ENCODE data around the gene FKBP2.

The FKBP2 gene

DNA sequence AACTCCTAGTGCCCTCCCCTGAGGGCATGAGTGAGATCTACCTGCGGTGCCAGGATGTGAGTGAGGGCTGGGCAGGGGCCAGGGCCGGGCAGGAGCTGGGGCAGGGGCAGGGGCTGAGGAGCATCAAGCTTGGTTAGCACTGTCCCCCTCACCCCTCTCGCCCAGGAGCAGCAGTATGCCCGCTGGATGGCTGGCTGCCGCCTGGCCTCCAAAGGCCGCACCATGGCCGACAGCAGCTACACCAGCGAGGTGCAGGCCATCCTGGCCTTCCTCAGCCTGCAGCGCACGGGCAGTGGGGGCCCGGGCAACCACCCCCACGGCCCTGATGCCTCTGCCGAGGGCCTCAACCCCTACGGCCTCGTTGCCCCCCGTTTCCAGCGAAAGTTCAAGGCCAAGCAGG is 20.6 kb upstream of the FKBP2 start:
- H3K27ac ChIP-seq = no peak overlapping the region
- no peak for TF ChIP-seq ZFX (IDR thresholded peaks at IDR 0.05)
- TF ChIP-seq, protein P1, sequence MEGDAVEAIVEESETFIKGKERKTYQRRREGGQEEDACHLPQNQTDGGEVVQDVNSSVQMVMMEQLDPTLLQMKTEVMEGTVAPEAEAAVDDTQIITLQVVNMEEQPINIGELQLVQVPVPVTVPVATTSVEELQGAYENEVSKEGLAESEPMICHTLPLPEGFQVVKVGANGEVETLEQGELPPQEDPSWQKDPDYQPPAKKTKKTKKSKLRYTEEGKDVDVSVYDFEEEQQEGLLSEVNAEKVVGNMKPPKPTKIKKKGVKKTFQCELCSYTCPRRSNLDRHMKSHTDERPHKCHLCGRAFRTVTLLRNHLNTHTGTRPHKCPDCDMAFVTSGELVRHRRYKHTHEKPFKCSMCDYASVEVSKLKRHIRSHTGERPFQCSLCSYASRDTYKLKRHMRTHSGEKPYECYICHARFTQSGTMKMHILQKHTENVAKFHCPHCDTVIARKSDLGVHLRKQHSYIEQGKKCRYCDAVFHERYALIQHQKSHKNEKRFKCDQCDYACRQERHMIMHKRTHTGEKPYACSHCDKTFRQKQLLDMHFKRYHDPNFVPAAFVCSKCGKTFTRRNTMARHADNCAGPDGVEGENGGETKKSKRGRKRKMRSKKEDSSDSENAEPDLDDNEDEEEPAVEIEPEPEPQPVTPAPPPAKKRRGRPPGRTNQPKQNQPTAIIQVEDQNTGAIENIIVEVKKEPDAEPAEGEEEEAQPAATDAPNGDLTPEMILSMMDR (conservative IDR thresholded peaks at IDR 0.05) = no peak

DNA sequence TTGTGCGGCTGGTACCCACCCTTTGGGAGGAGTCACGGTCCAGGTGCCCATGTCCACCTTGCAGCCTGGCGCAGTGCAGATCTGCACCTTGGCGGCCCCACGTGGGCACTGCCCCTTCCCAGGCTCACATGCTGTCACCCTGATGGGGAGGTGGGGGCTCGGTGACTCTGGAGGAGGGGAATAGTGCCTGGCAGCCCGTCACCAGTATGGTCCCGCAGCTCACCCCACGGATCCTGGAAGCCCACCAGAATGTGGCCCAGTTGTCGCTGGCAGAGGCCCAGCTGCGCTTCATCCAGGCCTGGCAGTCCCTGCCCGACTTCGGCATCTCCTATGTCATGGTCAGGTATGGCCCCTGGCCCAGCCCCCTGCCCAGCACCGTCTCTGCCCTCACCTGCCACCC is 20.1 kb upstream of the FKBP2 start:
- H3K27ac ChIP-seq = no peak overlapping the region
- no peak for TF ChIP-seq ZFX (IDR thresholded peaks at IDR 0.05)
- TF ChIP-seq, protein P1 (conservative IDR thresholded peaks at IDR 0.05) = no peak

DNA sequence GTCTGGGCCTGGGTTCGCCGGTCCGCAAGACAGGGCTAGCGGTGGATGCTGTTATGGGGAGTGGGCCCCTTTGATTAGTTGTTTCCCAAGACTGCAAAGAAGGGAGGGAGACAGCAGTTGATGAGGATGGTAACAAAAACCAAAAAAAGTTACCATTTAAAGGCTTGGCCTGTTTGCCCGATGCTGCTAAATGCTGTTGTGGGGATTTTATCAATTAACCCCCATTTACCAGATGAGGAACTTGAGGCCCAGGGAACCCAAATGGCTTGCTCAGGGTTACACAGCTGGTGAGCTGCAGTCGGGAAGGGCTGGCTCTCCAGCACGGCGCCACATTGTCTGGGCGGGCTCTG is 18.3 kb upstream of the FKBP2 start:
- H3K27ac ChIP-seq = no peak overlapping the region
- TF ChIP-seq ZFX (IDR thresholded peaks at IDR 0.05) = no peak
- TF ChIP-seq, protein P1 (conservative IDR thresholded peaks at IDR 0.05) = no peak

DNA sequence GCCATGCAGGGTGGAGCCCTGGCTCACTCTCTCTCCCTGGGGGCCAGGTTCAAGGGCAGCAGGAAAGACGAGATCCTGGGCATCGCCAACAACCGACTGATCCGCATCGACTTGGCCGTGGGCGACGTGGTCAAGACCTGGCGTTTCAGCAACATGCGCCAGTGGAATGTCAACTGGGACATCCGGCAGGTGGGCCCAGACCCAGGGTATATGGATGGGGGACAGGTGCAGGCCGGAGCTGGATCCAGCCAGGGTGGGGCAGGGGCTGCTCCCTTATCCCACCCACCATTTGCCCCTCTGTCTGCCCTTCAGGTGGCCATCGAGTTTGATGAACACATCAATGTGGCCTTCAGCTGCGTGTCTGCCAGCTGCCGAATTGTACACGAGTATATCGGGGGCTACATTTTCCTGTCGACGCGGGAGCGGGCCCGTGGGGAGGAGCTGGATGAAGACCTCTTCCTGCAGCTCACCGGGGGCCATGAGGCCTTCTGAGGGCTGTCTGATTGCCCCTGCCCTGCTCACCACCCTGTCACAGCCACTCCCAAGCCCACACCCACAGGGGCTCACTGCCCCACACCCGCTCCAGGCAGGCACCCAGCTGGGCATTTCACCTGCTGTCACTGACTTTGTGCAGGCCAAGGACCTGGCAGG is 17.8 kb upstream of the FKBP2 start:
- no peak for TF ChIP-seq ZFX (IDR thresholded peaks at IDR 0.05)
- TF ChIP-seq, protein P1 (conservative IDR thresholded peaks at IDR 0.05) = no peak
- no peak overlapping the region for H3K27ac ChIP-seq

DNA sequence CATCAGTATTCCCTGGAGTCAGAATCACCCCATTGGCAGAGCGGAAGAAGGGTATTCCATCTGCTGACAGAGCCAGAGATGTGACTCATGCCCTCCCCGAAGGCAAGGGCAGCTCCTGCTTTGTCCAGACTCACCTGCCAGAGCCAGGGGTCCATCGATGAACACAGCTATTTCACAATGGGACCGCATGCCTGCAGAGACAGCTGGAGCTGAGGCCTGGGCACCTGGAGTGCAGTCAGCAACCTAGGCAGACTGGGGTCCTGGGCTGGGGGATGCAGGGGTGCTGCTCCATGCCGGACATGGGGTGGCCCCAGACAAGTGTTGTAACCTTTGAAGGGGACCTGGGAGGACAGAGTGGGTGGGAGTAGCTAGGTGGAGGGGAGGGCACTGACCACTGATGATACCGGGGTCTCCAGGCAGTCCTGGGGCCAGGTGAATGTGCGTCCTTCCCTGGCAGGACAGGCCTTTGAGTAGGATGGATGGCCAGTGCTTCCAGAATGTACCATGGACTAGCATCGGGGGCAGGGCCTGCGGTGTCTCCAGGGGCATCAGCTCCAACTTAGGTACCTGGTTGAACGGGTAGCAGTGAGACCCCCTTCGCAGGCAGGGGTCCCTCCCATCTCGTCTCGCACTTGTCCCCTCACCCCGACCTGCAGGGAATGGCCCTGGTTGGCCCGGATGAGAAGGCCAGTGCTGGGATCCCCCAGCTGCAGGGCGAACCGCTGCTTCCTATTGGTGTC is 16.6 kb upstream of the FKBP2 start:
- TF ChIP-seq, protein P1 (conservative IDR thresholded peaks at IDR 0.05) = no peak
- TF ChIP-seq ZFX (IDR thresholded peaks at IDR 0.05) = no peak

DNA sequence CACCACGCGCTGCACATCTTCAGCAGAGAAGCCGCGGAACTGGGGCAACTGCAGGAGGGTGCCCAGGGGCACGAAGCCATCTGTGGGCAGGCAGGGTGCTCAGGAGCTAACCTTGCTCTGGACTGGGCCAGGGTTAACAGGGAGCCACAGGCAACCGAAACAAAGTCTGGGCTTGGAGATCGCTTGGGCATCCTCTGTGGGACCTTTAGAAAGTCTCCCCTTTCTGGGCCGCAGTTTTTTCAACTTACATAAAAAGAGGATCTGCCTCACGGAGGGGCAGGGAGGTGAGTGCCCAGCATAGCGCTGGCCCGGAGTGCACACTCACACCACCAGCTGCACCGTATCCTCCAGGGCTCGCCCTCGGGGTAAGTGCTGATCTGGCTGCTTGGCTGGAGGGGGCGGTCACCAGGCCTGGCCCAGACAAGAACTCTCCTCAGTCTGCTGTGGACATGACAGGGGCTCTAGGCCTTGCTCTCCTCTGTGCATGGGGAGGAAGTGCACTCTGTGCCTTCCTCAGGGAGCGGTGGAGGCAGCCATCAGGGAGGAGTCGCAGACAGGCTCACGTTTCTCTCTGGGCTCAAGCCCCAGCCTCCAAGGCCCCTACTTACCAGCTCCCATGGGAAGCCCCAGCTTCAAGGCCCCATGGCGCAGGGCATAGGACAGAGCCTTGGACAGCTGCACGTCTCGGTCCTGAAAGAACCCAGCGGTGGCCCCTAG is 15.8 kb upstream of the FKBP2 start:
- H3K27ac ChIP-seq = peak overlapping the region; percentile 91
- TF ChIP-seq, protein P1 (conservative IDR thresholded peaks at IDR 0.05) = no peak
- no peak for TF ChIP-seq ZFX (IDR thresholded peaks at IDR 0.05)

More for the DNA sequence above, 16.6 kb upstream of the FKBP2 start:
- no peak overlapping the region for H3K27ac ChIP-seq
